OCI-LY3 (cell line): ENCODE measurements around the gene IFT43.

Experiments used
- CTCF ChIP-seq: fragments of 200-600, 300-600 bp; sonication (generic); IDR thresholded peaks from 2 replicates; pipeline ENCODE4 v1.5.1; 2014; ENCODE audit warnings: antibody characterized with exemption, low read length, low read depth
- EZH2phosphoT487 ChIP-seq: fragments of 200-600 bp; shearing (Covaris generic); IDR thresholded peaks from 2 replicates; pipeline ENCODE4 v1.6.1; 2018; ENCODE audit warnings: antibody characterized with exemption, mixed run types, low read depth

- TF ChIP-seq CTCF (no peak), EZH2phosphoT487 (no peak)
Observed at GRCh38 chr14:75941030-75941429, 44.5 kb upstream of the IFT43 start.
